NCI-H69 (cell line): ENCODE results near the gene SLC26A11.
"Not testable (repeated sequence)": the region's sequence is repeated elsewhere in the genome, so short reads cannot be mapped to it uniquely, and the experiment has no call there.

ENCODE experiments used
- DNase-seq: peaks from one replicate; lab custom pipeline; 2025; lab: John Stamatoyannopoulos, UW

SLC26A11 gene

GRCh38 chr17:80281516-80281915, 61.3 kb downstream of the SLC26A11 start:
- DNase-seq: no peak

GRCh38 chr17:80283116-80283852, 63.1 kb downstream of the SLC26A11 start:
- no peak for DNase-seq

GRCh38 chr17:80284631-80285030, 64.4 kb downstream of the SLC26A11 start:
- DNase-seq: peak; percentile 49

GRCh38 chr17:80285237-80285920, 65.2 kb downstream of the SLC26A11 start:
- no peak for DNase-seq

GRCh38 chr17:80286638-80286960, 66.4 kb downstream of the SLC26A11 start:
- DNase-seq: no peak

GRCh38 chr17:80287038-80287437, 66.8 kb downstream of the SLC26A11 start:
- DNase-seq: no peak

- no peak for DNase-seq
These were observed 67.8 kb downstream of the SLC26A11 start for GRCh38 chr17:80287806-80288567.

GRCh38 chr17:80289616-80290015, 69.4 kb downstream of the SLC26A11 start:
- peak; percentile 18 for DNase-seq

GRCh38 chr17:80290156-80290555, 69.9 kb downstream of the SLC26A11 start:
- no peak for DNase-seq

- no peak for DNase-seq
These were observed 71.0 kb downstream of the SLC26A11 start for GRCh38 chr17:80291260-80291659.

- DNase-seq: no peak
These were observed 71.7 kb downstream of the SLC26A11 start for GRCh38 chr17:80291691-80292487.

GRCh38 chr17:80292521-80292971, 72.3 kb downstream of the SLC26A11 start:
- no peak for DNase-seq

GRCh38 chr17:80294210-80294609, 74.0 kb downstream of the SLC26A11 start:
- DNase-seq: no peak

GRCh38 chr17:80294653-80295052, 74.4 kb downstream of the SLC26A11 start:
- DNase-seq: no peak

GRCh38 chr17:80295146-80295545, 74.9 kb downstream of the SLC26A11 start:
- DNase-seq: no peak

GRCh38 chr17:80295559-80295958, 75.3 kb downstream of the SLC26A11 start:
- DNase-seq: no peak

GRCh38 chr17:80296221-80296620, 76.0 kb downstream of the SLC26A11 start:
- DNase-seq: no peak

GRCh38 chr17:80297996-80298560, 77.9 kb downstream of the SLC26A11 start:
- DNase-seq: no peak

- DNase-seq: not testable (repeated sequence)
These were observed 79.3 kb downstream of the SLC26A11 start for GRCh38 chr17:80299350-80300100.

- DNase-seq: not testable (repeated sequence)
These were observed 80.5 kb downstream of the SLC26A11 start for GRCh38 chr17:80300756-80301155.
